Prostate gland (tissue), 2 donors: ENCODE measurements around the gene ADGRB3.

Experiments used
- POLR2A ChIP-seq: fragments of 450-650 bp; IDR thresholded peaks from one replicate; pipeline ENCODE4 v1.6.1; 2016; ENCODE audit warnings: antibody characterized with exemption, mild to moderate bottlenecking
- POLR2AphosphoS5 ChIP-seq: sonication (generic); formaldehyde crosslinking; IDR thresholded peaks from one replicate; pipeline ENCODE4 v1.6.1; 2017; ENCODE audit warnings: antibody characterized with exemption
- TF ChIP-seq, protein P1 (sequence below), 4 experiments: fragments of 200-600 bp in 2 of 4; fragments of 450-650 bp in 2 of 4; sonication (generic) in 2 of 4; IDR thresholded peaks; 1 replicate in 3 of 4; 2 replicates in 1 of 4; pipeline ENCODE4 v1.5.1; 2016 to 2019; ENCODE audit warnings: antibody characterized with exemption in 4 of 4, mild to moderate bottlenecking in 2 of 4, moderate library complexity in 2 of 4

DNA sequence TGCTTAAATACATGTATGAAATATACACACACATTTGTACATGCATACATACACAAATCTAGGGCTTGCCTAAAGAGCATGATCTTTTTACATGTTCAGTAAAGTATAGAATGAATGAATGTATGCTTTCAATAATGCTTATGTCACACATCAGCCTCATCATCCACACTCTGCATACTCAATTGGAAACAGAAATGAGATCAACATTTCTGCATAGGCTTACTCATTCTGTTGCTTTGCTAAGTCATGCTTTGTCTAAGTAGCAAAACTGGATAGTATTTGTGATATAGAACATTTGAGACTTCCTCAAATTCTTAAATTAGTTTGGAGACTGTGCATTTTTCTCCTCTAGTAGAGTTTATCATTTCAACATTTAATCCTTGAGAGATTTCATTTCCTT is 343.3 kb downstream of the ADGRB3 start:
- TF ChIP-seq, protein P1, sequence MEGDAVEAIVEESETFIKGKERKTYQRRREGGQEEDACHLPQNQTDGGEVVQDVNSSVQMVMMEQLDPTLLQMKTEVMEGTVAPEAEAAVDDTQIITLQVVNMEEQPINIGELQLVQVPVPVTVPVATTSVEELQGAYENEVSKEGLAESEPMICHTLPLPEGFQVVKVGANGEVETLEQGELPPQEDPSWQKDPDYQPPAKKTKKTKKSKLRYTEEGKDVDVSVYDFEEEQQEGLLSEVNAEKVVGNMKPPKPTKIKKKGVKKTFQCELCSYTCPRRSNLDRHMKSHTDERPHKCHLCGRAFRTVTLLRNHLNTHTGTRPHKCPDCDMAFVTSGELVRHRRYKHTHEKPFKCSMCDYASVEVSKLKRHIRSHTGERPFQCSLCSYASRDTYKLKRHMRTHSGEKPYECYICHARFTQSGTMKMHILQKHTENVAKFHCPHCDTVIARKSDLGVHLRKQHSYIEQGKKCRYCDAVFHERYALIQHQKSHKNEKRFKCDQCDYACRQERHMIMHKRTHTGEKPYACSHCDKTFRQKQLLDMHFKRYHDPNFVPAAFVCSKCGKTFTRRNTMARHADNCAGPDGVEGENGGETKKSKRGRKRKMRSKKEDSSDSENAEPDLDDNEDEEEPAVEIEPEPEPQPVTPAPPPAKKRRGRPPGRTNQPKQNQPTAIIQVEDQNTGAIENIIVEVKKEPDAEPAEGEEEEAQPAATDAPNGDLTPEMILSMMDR (IDR thresholded peaks at IDR 0.05), result no peak
- no peak for TF ChIP-seq POLR2AphosphoS5
- TF ChIP-seq POLR2A, result no peak
